Osteocyte (in vitro differentiated cells): ENCODE results near the gene TCERG1L. TPM values are rescaled to one million over a fixed set of nuclear protein-coding genes. Genes with fewer than 3 reads are reported as not detected.

Source experiments
- DNase-seq: peaks from one replicate; pipeline ENCODE4 v3.0.0; 2021; ENCODE audit warnings: mixed read lengths; ENCODE audit not compliant: unreplicated experiment; ENCODE audit errors: extremely low spot score
- H3K27ac Mint-ChIP-seq: one replicate; pipeline ENCODE4 v1.8.0; 2021; ENCODE audit warnings: mild to moderate bottlenecking, mixed read lengths; ENCODE audit not compliant: unreplicated experiment
- H3K27me3 Mint-ChIP-seq: one replicate; pipeline ENCODE4 v1.8.0; 2021; ENCODE audit warnings: mixed read lengths; ENCODE audit not compliant: unreplicated experiment
- H3K36me3 Mint-ChIP-seq: one replicate; pipeline ENCODE4 v1.8.0; 2021; ENCODE audit warnings: mixed read lengths; ENCODE audit not compliant: unreplicated experiment
- H3K4me1 Mint-ChIP-seq: one replicate; pipeline ENCODE4 v1.8.0; 2021; ENCODE audit warnings: mixed read lengths; ENCODE audit not compliant: unreplicated experiment
- H3K4me3 Mint-ChIP-seq: one replicate; pipeline ENCODE4 v1.8.0; 2021; ENCODE audit warnings: mild to moderate bottlenecking, moderate library complexity, mixed read lengths; ENCODE audit not compliant: unreplicated experiment
- H3K9me3 Mint-ChIP-seq: one replicate; pipeline ENCODE4 v1.8.0; 2021; ENCODE audit warnings: mixed read lengths; ENCODE audit not compliant: unreplicated experiment
- total RNA-seq: library from RNA; stranded (reverse); gene quantifications from 2 replicates; pipeline ENCODE4 v1.2.1, GENCODE V29; 2021
- TF ChIP-seq, protein P1 (sequence below): fragments of 200-600 bp; sonication (generic); IDR thresholded peaks from 2 replicates; pipeline ENCODE4 v1.5.0; 2021; ENCODE audit warnings: antibody characterized with exemption, mild to moderate bottlenecking, moderate library complexity

TCERG1L gene
- total RNA-seq, 1 donor from 2014 or later = not detected

DNA sequence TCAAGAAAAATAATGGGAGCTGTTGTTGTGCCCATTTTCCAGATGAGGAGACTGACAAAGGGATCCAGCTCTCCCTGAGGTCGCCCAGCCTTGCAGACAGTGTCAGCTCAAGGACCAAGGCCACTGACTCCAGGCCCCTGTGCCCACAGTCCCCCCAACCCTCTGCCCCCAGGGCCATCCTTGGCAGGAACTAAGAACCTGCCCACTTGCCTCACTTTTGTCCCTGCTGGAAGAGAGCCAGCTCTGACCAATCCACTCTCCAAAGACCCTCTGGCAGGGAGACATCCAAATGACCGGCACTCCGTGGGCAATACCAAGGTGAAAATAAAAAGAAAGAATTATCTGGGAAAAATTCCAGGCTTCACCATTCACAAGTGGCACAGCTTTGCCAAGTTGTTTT is 101.3 kb downstream of the TCERG1L start:
- H3K27ac Mint-ChIP-seq = no peak overlapping the region
- H3K9me3 Mint-ChIP-seq = peaks cover 36% of the 10 kb centered on the region
- TF ChIP-seq, protein P1, sequence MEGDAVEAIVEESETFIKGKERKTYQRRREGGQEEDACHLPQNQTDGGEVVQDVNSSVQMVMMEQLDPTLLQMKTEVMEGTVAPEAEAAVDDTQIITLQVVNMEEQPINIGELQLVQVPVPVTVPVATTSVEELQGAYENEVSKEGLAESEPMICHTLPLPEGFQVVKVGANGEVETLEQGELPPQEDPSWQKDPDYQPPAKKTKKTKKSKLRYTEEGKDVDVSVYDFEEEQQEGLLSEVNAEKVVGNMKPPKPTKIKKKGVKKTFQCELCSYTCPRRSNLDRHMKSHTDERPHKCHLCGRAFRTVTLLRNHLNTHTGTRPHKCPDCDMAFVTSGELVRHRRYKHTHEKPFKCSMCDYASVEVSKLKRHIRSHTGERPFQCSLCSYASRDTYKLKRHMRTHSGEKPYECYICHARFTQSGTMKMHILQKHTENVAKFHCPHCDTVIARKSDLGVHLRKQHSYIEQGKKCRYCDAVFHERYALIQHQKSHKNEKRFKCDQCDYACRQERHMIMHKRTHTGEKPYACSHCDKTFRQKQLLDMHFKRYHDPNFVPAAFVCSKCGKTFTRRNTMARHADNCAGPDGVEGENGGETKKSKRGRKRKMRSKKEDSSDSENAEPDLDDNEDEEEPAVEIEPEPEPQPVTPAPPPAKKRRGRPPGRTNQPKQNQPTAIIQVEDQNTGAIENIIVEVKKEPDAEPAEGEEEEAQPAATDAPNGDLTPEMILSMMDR = no peak
- H3K4me1 Mint-ChIP-seq = no peaks in the 10 kb centered on the region
- no peak overlapping the region for H3K4me3 Mint-ChIP-seq
- peak; percentile 77 for DNase-seq
- no peaks in the 10 kb centered on the region for H3K36me3 Mint-ChIP-seq
- H3K27me3 Mint-ChIP-seq = no peaks in the 10 kb centered on the region

DNA sequence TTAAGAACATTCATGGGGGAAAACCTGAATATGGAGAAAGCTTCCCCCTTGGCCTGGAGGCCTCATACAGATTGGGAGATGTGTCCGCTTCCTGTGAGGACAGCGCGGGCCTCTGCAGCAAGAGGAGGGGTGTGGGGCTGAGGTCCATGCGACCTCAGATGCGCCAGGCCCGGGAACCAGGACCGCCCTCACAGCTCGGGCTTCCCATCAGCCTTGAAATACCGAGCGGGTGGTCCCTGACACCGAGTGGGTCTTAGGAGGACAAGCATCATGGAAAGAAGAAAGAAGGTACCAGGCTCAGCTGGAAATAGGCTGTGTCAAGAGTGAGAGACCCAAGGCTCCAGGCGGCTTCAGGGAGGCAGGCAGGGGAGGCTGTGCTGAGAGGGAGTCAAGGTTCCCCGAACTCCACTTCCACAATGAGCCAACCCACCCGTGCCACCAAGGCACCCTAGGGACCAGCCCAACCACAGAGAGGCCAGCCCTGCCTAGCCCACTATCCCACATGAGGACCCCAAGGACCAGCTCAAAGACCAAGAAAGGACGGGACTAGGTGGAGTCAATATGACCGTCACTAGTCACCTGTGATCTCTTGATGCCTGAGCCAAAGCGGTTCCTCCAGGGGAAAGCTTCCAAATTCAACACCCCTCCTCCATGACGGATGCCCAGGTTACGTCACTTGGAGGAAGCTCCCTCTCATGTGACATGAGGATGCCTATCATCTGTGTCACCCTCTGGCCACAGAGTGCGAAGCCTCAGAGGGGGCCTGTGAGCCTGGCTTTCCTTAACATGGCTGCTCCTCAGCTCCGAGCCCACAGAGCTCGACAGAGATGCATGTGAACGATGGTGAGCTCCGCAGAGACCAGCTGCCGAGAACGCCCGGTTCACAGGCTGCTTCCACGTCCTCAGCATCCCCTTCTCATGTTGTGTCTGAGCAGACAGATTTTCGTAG is 103.7 kb downstream of the TCERG1L start:
- Mint-ChIP-seq H3K4me1 (no peaks in the 10 kb centered on the region), H3K9me3 (peaks cover 26% of the 10 kb centered on the region), H3K36me3 (no peaks in the 10 kb centered on the region), H3K27me3 (no peaks in the 10 kb centered on the region), H3K27ac (no peak overlapping the region), H3K4me3 (no peak overlapping the region)
- TF ChIP-seq, protein P1 = no peak
- peak; percentile 78 for DNase-seq

DNA sequence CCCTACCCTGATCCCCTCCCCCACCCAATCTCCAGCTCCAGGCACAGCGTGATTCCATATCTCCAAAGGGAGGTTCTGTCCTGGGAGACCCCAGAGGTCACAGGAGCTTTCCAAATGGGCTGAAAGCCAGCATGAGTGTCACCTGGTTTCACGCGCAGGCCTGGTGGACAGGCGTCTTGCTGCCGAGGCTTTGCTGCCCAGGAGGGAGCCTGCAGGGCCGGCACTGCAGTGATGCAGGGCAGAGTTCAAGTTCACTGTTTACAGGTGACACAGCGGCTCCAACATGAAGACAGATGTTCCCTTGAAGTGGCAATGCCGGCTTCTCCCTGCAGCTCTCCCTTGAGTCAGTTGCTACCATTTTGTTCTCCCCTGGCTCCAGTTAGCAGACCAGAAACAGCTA is 104.3 kb downstream of the TCERG1L start:
- TF ChIP-seq, protein P1 = no peak
- no peak overlapping the region for H3K27ac Mint-ChIP-seq
- H3K27me3 Mint-ChIP-seq = no peaks in the 10 kb centered on the region
- H3K4me3 Mint-ChIP-seq = no peak overlapping the region
- peak; percentile 76 for DNase-seq
- no peaks in the 10 kb centered on the region for H3K36me3 Mint-ChIP-seq
- H3K9me3 Mint-ChIP-seq = peaks cover 25% of the 10 kb centered on the region
- no peaks in the 10 kb centered on the region for H3K4me1 Mint-ChIP-seq

DNA sequence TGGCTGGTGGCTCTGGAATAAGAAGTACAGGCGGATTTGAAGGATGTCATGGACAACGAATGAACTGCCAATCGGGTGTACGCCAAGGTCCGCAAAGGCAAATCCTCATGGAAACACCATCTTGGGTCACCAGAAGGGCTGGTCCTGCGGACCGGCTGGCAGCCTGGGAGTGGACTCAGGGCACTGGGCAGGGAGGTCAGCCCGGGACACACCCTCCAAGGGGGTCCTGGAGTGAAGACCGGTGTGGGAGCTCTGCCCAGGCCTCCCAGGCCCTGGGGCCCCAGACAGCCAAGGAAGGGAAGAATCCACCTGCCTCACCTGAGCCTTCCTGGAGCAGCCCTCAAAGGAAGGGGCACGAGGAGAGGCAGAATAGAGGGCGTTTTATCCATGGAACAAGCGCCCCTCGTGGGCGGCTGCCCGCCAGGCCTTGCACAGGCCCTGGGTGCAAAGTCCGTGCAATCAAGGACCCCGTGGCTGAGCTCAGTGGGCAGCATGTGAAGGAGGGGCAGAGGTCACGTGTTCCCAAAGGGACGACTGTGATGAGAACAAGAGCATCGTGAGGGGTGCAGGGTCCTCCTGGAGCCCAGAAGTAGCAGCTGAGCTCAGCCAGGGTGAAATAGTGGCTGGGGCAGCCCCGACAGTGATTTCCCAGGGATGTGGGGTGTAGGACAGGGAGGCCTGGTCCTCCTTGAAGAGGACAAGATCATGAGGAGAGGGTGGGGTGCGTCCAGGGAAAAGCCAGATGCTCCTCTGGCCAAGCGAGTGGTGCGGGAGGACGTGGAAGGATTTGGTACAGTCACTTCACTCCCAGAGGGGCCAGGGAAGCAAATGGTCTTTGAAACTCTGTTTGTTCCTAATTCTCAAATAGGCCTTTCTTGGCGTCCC is 105.2 kb downstream of the TCERG1L start:
- peak; percentile 77 for DNase-seq
- H3K27me3 Mint-ChIP-seq = no peaks in the 10 kb centered on the region
- H3K36me3 Mint-ChIP-seq = no peaks in the 10 kb centered on the region
- H3K27ac Mint-ChIP-seq = no peak overlapping the region
- H3K4me3 Mint-ChIP-seq = no peak overlapping the region
- TF ChIP-seq, protein P1 = no peak
- peaks cover 16% of the 10 kb centered on the region for H3K9me3 Mint-ChIP-seq
- H3K4me1 Mint-ChIP-seq = no peaks in the 10 kb centered on the region
